Smooth muscle cell of the umbilical artery (primary cell): Measurements from ENCODE around the gene PI4KB. TPM values are rescaled to one million over a fixed set of nuclear protein-coding genes. Genes with fewer than 3 reads are reported as not detected.

ENCODE experiments used
- total RNA-seq: library from RNA; depleted of rRNA; stranded (reverse); fragments of >200 nt; gene quantifications from 2 replicates; pipeline ENCODE4 v1.2.3, GENCODE V29; 2014

The PI4KB gene
- total RNA-seq, result 54.3 and 63.2 TPM in 2 replicates

GRCh38 chr1:151327223-151327902, at the start of gene PI4KB:
Gene PI4KB (minus strand): TSS chr1:151327416. CDS start chr1:151316481, 10,935 bp downstream.

GRCh38 chr1:151372058-151372934, 45.1 kb upstream of the PI4KB start, which contains the start of gene SELENBP1:
Gene SELENBP1 (minus strand): TSS chr1:151372705. CDS start chr1:151372641, 64 bp downstream.

GRCh38 chr1:151346769-151347522, 19.7 kb upstream of the PI4KB start, which contains the start of gene RFX5:
Gene RFX5 (minus strand): TSS chr1:151347252. CDS start chr1:151346320, 932 bp downstream.

GRCh38 chr1:151281969-151282882, 45.0 kb downstream of the PI4KB start, which contains the start of gene ZNF687:
Gene ZNF687 (plus strand): TSS chr1:151282299. CDS start chr1:151286292, 3,993 bp downstream.

GRCh38 chr1:151254217-151255213, 72.7 kb downstream of the PI4KB start, which contains the start of gene PSMD4:
Gene PSMD4 (plus strand): TSS chr1:151254734. CDS start chr1:151254783, 49 bp downstream.

Other genes starting within 250 kb of the PI4KB start
- gene SEMA6C, start 180.8 kb downstream of the PI4KB start, total RNA-seq, result 0.89 and 1.7 TPM in 2 replicates
- not detected in 2 replicates for gene TNFAIP8L2, start 170.8 kb downstream of the PI4KB start, total RNA-seq
- 4.8 and 8.0 TPM in 2 replicates for gene LYSMD1, start 161.5 kb downstream of the PI4KB start, total RNA-seq
- gene SCNM1, start 161.3 kb downstream of the PI4KB start, total RNA-seq, result 16.2 and 20.5 TPM in 2 replicates
- not detected in 2 replicates for gene TMOD4, start 151.4 kb downstream of the PI4KB start, total RNA-seq
- 33.9 and 34.0 TPM in 2 replicates for gene VPS72, start 137.2 kb downstream of the PI4KB start, total RNA-seq
- 55.5 and 84.4 TPM in 2 replicates for gene PIP5K1A, start 128.9 kb downstream of the PI4KB start, total RNA-seq
- 201 and 226 TPM in 2 replicates for gene PSMD4, start 72.7 kb downstream of the PI4KB start, total RNA-seq
- 9.2 and 13.1 TPM in 2 replicates for gene ZNF687, start 45.1 kb downstream of the PI4KB start, total RNA-seq
- gene RFX5, start 19.8 kb upstream of the PI4KB start, total RNA-seq, result 47.5 and 53.5 TPM in 2 replicates
- 11.2 and 14.6 TPM in 2 replicates for gene SELENBP1, start 45.3 kb upstream of the PI4KB start, total RNA-seq
- 217 and 332 TPM in 2 replicates for gene PSMB4, start 72.2 kb upstream of the PI4KB start, total RNA-seq
- 21.1 and 35.8 TPM in 2 replicates for gene POGZ, start 132.1 kb upstream of the PI4KB start, total RNA-seq
- gene CGN, start 184.0 kb upstream of the PI4KB start, total RNA-seq, result 0.09 TPM in 1 of 2 replicates, not detected in the other
- 11.6 and 16.8 TPM in 2 replicates for gene TUFT1, start 212.9 kb upstream of the PI4KB start, total RNA-seq